GM12801 (cell line): Measurements from ENCODE around the gene NOL6.

Experiments used
- CTCF ChIP-seq: IDR thresholded peaks from one replicate; pipeline ENCODE4 v1.5.1; 2011; ENCODE audit warnings: control low read depth; ENCODE audit not compliant: insufficient read length; ENCODE audit errors: extremely low read depth

Gene NOL6

GRCh38 chr9:33464045-33464636, 9.6 kb downstream of the NOL6 start:
- TF ChIP-seq CTCF = no peak

GRCh38 chr9:33463151-33463550, 10.6 kb downstream of the NOL6 start:
- no peak for TF ChIP-seq CTCF

GRCh38 chr9:33461492-33461891, 12.2 kb downstream of the NOL6 start:
- no peak for TF ChIP-seq CTCF

- no peak for TF ChIP-seq CTCF
Measured at GRCh38 chr9:33460854-33461253, 12.9 kb downstream of the NOL6 start.

- TF ChIP-seq CTCF = no peak
Measured at GRCh38 chr9:33459115-33459514, 14.6 kb downstream of the NOL6 start.

GRCh38 chr9:33458444-33458843, 15.3 kb downstream of the NOL6 start:
- no peak for TF ChIP-seq CTCF

- no peak for TF ChIP-seq CTCF
Measured at GRCh38 chr9:33455945-33456344, 17.8 kb downstream of the NOL6 start.
